ENCODE results near the gene BEND5.

- no peak for TF ChIP-seq CTCF (conservative IDR thresholded peaks at IDR 0.05 in 1 of 2, IDR thresholded peaks at IDR 0.05 in 1 of 2; ENCODE audit: extremely low read depth in 1 of 2, insufficient read depth in 1 of 2, low read depth in 1 of 2, low read length in 2 of 2)
- no peak for TF ChIP-seq EZH2 (IDR thresholded peaks at IDR 0.05; ENCODE audit: borderline replicate concordance, low read length)
These were observed 666 bp upstream of the BEND5 start for GRCh38 chr1:48777219-48777895.

All from mammary epithelial cell (primary cell).